ENCODE results near the gene INTS2. TPM values are rescaled to one million over a fixed set of nuclear protein-coding genes. Genes with fewer than 3 reads are reported as not detected.

Gene INTS2, protein sequence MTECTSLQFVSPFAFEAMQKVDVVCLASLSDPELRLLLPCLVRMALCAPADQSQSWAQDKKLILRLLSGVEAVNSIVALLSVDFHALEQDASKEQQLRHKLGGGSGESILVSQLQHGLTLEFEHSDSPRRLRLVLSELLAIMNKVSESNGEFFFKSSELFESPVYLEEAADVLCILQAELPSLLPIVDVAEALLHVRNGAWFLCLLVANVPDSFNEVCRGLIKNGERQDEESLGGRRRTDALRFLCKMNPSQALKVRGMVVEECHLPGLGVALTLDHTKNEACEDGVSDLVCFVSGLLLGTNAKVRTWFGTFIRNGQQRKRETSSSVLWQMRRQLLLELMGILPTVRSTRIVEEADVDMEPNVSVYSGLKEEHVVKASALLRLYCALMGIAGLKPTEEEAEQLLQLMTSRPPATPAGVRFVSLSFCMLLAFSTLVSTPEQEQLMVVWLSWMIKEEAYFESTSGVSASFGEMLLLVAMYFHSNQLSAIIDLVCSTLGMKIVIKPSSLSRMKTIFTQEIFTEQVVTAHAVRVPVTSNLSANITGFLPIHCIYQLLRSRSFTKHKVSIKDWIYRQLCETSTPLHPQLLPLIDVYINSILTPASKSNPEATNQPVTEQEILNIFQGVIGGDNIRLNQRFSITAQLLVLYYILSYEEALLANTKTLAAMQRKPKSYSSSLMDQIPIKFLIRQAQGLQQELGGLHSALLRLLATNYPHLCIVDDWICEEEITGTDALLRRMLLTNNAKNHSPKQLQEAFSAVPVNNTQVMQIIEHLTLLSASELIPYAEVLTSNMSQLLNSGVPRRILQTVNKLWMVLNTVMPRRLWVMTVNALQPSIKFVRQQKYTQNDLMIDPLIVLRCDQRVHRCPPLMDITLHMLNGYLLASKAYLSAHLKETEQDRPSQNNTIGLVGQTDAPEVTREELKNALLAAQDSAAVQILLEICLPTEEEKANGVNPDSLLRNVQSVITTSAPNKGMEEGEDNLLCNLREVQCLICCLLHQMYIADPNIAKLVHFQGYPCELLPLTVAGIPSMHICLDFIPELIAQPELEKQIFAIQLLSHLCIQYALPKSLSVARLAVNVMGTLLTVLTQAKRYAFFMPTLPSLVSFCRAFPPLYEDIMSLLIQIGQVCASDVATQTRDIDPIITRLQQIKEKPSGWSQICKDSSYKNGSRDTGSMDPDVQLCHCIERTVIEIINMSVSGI
- total RNA-seq = 13.3 and 16.2 TPM in 2 replicates

GRCh38 chr17:61927208-61928100 is at the start of gene INTS2:
Gene INTS2, minus strand, starts transcription at chr17:61927982. Its CDS starts 1,338 bp downstream, at chr17:61926644.

DNA sequence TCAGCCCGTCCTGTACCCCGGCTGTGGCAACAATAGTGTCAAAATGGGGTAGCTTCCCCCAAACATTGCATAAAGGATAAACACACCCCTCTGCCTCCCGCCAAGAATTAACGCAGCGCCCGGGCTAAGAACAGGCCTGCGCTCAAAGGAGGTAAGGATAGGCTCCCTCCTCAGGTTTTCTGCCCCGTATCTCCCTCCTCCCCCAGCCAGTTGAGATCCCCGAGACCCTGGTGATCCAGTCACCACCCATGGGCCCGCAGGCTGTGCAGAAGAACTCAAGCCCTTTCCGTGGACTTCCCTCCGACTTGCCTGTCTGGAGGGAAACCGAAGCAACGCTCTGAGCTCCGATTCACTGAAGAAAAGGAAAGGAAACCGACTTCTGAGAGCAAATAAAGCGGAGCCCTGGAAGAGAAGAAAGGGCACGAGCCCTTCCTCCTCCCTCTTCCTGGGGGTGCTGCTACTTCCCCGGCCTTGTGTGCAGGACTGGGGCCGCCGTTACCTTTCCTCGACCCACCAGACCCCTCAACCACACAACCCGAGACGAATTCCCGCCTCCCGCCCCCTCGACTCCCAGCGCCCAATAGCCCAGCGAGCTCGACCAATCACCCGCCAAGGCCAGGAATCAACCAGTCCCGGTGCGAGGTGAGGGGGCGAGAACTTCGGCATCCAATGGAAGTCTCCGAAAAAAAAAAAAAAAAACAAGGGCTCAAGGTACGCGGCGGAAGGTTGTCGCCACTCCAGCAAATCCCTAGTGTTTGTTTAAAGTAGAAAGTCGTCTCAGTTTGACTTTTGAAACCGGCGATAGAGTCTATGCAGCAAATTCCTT is 64.6 kb downstream of the INTS2 start, which contains the start of gene BRIP1:
Gene BRIP1 (minus strand): TSS at position 554 of the 826 bp plus-strand sequence. CDS start 1,989 bp downstream, outside the sequence.

Other genes starting within 250 kb of the INTS2 start
- gene BRIP1, start 64.5 kb downstream of the INTS2 start, total RNA-seq = 1.7 and 3.2 TPM in 2 replicates
- gene MED13, start 137.3 kb upstream of the INTS2 start, total RNA-seq = 51.4 and 59.7 TPM in 2 replicates

Data from smooth muscle cell of the pulmonary artery (primary cell).